Activated naive CD8-positive, alpha-beta T cell treated with anti-CD3 and anti-CD28 coated beads, Interleukin-2, amount 50 U/mL, for 16 hours (primary cell): ENCODE results near the gene P2RY13.

Experiments
- DNase-seq: peaks from one replicate; pipeline ENCODE4 v3.0.0-alpha.2; 2020; ENCODE audit warnings: low read depth, low spot score

The P2RY13 gene

GRCh38 chr3:151293127-151293526 is 36.2 kb downstream of the P2RY13 start:
- DNase-seq = no peak

DNA sequence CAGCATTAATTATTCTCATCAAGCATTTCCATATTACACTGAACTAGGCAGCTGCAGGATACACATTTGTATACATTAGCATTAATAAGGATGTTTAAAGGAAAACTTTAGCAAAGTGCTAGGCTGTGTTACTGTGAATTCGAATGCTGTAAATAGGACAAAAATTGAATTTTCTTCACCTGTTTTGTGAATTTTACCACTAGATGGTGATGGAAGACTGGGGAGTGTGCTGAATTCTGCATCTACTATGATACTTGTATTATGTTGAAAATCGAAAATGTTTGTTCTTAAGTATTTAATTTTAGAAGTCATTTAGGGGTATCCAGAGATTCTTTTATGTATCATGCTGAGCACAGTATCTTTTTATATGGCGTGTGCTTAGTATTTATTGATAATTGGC is 38.7 kb downstream of the P2RY13 start:
- DNase-seq = no peak

DNA sequence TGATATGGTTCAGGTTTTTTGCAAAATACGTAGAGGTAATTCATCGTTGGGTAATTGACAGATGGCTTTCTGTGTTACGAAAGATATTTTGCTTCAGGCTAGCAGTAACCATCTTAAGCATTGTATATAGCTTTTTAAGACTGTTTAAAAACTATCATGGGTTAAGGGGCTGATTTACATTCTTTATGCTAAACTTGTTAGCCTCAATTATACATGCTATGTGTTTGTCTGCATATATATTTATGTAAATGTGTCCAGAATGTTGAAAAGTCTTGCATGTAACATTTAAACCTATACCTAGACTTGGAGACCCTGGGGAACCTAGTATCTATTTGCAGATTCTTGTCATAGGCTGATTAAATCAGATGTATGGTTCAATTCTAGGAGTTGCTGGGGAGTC is 39.9 kb downstream of the P2RY13 start:
- no peak for DNase-seq

DNA sequence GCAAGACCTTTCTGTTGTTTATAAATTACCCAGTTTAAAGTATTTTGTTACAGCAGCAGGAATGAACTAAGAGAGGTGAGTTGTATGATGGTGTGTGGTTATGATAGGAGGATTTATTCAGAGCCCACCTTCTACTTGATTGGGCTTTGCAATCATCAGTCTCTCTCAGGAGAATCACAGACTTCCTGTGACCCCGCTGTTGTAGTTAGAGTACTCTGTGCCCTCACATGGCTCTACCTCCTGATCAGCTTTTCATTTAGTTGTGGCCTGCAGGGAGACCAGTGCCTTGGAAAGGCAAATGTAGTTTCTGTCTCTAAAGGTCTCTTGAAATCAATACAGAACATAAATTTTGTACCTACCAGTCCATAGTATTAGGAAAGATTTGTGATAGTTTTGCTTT is 43.4 kb downstream of the P2RY13 start:
- DNase-seq = no peak

GRCh38 chr3:151283907-151284461 is 45.4 kb downstream of the P2RY13 start:
- no peak for DNase-seq

- no peak for DNase-seq
These were observed 46.0 kb downstream of the P2RY13 start for GRCh38 chr3:151283387-151283786.

- no peak for DNase-seq
These were observed 46.4 kb downstream of the P2RY13 start for GRCh38 chr3:151282921-151283320.

- no peak for DNase-seq
These were observed 47.6 kb downstream of the P2RY13 start for GRCh38 chr3:151281671-151282324.

DNA sequence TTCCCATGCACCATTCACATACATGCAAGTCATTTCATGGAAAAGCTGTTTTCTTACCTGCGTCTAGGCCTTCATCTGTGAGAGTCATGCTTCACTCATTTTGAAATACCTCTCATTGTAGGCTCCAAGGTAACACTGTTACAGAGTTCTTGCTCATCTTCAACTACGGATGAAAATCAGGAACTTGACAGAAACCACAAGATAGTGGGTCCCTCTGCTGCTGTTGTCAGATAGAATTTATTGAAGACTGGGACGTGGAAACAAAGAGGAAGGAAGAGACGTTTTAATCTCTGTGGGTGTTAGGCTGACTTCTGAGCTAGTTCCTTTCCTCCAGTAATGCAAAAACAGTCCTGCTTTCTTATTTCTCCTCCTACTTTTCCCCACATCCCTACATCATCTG is 51.1 kb downstream of the P2RY13 start, which contains the start of gene P2RY14:
TSS of gene P2RY14 (minus strand) at position 313 of the 400 bp plus-strand sequence. CDS start 64,226 bp downstream, outside the sequence.
- DNase-seq = no peak

DNA sequence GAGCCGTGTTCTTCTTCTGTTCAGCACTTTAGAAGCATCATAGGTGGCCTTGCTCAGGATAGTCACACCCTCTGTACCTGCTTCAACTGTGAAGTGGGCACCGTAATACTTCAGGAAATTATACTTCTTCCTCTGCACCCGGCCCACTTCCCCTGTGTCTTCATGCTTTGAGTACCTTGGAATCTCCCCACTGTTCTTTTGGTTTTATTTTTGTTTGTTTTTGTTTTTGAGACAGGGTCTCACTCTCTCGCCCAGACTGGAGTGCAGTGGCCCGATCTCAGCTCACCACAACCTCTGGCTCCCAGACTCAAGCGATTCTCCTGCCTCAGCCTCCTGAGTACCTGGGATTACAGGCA is 52.7 kb downstream of the P2RY13 start:
- DNase-seq = no peak
